Measurements from ENCODE around the gene NFIA. TPM values are rescaled to one million over a fixed set of nuclear protein-coding genes. Genes with fewer than 3 reads are reported as not detected.

NFIA gene
- total RNA-seq, 1 donor from 2014 or later: 47.5 TPM

DNA sequence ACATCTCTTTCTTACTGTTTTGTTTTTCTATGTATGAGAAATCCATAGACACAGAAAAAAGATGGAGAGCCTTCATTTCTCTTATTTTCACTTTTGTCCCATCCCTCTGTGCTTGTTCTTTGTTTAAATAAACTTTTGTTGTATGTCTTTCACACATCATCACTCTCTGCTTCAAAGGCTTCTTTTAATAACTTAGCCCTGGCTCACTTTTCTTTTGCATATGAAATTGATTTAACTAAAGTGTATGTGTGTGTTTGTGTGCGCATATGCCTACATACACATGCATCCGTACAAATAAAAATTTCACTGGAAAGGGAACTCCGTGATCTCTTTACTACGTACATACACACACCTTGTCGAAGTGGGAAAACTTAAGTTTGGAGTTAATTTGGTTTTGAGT, 168.6 kb downstream of the NFIA start:
- ATAC-seq: no peak

DNA sequence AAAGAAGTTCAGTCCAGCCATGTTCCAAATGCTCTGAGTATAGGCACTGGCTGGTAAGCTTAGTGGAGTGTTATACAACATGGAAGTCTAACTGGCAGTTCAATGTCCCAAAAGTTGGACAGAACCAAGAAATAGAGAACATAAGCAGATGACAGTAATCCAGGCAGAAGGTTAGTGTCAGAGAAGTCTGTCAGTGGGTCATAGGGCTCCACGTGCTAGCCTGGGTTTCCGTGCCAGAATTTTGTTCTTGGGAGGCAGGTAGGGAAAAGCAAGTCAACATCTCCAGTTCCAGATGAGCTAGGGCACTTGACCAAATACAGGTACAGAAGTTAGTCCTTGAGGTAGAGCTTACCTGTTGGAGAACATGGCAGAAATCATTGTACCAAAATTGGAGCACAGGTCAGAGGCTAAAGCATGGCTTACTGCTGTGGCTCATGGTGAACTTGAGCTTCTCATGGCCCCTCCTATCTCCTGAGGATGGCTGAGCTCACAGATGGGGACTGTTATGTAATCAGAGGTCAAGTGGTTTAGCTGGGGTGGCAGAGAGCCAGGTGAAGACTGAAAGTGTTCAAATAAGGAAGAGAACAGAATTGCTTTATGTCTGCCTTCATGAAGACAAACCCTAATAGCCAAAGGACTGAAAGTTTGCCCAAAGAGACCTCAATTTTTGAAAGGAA, 170.8 kb downstream of the NFIA start:
- ATAC-seq: peak; percentile 86

DNA sequence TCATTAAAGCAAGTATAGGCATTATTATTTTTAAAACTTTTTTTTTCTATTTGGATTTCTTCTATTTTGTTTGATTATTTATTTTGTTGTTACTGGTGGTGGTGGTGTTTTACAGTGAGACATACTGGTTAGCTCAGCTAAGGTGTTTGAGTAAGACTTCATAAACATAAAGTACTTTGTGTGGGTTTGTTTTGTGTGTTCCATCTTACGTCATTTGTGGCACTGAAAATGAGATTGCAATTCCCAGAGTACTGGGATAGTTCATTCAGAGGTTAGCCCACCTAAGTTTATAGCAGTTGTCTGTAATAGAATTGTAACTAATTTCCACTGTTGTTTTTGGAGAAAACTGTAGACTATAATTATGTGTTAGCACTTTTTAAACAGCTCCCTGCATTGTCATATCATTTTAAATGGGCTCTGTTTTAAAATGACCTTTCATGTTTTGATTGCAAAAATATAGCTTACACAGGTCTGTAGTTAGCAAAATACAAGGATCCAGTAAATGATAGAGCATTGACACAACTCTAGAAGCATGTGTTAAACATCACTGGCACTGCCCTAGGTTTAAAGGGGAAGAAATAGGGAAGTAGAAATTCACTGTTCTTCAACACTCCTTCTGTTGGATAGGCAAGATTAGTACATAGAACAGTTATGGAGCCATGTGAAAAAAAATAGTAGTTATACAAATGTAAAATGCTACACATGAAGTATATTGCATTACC, 171.7 kb downstream of the NFIA start:
- peak; percentile 28 for ATAC-seq

DNA sequence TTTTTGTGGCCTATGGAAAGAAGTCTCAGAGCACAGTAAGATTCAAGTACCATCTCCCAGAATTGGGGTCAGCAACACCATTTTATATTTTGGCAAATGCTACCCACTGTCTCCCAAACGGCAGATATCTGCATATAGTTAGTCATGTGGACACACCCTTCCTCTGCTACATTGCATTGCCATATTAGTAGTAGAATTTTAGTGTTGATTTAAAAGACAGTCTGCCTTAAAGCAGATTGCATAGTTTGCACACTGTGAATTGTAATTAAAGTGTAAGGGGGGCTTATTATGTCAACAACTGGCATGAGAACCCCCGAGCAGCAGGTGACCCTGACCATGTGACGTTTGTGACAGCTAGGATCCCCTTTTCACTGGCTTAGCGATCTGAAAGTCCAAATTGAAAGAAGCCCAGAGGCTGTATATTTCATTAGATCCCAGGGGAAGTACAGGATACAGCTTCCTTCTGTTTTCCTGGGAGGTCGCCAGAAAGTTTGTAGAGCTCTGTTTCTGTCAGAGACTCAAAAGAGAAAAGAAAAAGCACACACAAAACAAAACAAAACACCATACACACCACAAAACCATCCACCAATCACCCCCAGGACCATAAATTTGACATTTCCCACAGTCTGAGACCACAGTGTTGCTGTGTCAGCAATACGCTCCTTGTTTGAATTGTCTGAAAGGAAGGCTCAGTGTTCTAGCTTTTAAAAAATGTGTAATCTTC, 172.4 kb downstream of the NFIA start:
- ATAC-seq: peak; percentile 75

DNA sequence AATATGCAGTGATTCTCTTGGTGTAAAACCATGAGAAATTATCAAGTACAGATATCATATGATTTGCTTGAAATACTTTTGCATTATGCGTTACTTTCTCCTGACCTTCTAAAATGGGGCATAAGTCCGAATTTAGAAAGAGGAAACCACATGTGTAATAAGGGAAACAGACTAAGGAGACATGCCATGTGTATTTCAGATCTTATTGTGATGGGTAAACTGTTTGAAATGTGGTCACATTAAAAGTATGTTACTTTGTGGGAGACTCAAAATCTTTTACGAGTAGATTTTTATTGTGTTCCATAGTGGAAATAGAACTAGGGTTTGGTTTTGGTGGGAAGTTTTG, 173.0 kb downstream of the NFIA start:
- ATAC-seq: no peak

DNA sequence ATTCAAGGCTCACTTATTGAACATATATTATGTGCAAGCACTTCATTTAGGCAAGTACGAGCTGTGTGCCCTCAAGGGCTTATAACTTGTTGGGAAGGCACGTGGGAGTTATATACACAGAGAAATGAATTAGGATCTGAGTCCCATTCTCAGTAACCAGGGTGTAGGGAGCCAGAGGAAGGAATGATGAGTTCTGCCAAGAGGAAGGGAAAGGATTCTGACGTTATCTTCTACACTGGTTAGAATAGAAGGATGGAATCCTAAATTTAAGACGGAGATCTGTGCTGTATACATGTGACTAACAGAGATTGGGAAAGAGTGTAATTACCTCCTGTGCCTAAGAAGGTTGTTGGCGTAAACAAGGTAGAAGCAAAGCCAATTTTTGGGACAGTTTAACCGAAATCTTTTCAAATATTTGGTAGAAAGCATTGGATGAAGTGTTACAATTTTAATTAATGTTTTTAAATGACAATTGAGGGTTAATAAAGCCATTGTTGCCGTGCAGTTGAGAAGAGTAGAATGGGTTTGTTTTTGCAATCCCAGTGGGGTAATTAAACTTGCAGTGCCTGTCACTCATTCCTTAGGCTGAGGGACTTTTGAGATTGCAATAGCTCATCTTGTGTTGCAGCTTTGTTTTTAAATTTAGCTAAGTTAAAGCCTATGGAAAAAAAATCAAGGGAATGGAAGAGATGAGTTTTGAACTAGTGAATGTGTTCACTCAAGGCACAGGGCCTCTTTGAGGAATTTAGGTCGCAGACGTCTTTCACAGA, 177.2 kb downstream of the NFIA start:
- peak; percentile 37 for ATAC-seq

DNA sequence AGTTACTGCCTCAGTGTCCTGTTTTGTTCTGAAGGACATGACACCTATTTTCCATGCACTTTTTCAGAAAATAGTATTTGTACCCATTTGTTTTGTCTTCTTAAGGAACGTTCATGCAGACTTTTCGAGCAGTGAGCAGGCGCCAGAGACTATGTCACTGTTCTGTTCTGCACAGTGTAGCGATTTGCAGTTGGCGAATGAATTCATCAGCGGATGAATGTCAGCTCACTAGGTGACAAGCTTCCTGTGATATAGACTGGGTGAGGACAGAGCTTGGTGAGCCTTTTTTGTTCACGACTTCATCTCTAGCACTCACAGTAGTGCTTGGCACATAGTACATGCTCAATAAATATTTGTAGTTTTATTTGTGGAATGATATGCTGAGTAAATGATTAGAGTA, 177.8 kb downstream of the NFIA start:
- no peak for ATAC-seq

DNA sequence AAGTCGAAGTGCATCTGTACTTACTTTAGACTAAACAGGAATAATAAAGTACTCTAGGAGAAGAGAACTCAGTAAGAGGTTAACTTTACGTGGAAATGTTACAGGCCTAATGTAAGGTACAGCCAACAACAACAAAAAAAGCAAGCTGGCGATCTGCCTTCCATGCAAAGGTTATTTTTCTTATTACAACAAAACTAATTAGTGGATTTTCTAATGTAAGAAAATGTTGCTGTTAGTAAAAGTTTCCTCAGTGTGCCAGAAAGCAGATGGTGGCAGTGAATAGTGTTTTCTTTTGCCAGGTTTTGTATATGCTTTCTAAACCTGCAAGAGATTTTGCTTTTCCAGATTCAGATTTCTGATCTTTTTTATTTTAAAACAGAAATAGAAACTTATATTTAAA, 179.2 kb downstream of the NFIA start:
- ATAC-seq: no peak

DNA sequence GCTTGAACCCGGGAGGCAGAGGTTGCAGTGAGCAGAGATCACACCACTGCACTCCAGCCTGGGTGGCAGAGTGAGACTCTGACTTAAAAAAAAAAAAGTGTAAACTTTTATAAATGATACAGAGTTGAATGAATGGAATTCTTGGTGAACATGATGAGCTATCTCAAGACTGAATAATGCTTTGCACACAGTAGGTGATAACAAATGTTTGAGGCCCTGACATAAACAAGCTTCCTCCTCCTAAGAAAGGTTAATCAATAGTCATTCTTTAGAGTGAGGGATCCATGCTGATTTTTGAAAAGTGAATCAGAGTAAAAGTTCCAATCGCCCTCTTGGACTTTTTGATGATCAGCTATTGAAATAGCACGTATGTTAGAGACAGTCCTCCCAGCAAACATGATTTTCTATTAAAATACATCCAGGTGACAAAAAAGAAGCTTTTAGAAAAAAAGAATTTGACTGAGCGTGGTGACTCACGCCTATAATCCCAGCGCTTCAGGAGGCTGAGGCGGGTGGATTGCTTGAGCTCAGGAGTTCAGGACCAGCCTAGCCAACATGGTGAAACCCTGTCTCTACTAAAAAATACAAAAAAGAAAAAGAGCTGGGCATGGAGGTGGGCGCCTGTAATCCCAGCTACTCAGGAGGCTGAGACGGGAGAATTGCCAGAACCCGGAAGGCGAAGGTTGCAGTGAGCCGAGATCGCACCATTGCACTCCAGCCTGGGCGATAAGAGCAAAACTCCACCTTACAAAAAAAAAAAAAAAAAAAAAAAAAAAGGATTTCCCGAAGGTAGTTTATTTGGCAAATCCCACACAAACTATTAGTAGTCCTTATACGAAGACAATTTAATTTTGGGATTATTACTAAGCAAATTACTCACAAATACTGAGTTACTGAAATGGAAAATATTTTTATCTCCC, 181.8 kb downstream of the NFIA start:
- no peak for ATAC-seq

DNA sequence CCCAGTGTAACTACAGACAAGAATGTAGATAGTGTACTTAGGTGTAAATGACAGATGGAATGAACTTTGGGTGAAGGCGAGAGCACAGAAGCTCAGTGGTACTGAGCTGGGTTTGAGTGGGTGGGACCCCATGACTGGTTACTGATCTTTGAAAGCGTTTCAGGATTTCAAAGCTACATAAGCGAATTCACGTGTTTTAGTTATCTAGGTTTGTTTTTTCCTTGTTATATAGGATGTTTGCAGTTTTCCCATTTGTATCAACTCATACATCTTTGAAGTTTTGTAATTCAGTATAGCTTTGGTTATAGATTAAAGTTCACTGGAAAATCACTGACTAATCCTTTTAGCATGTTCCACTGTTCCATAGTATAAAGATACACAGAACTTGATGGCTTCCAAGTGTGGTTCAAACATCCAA, 182.5 kb downstream of the NFIA start:
- no peak for ATAC-seq

DNA sequence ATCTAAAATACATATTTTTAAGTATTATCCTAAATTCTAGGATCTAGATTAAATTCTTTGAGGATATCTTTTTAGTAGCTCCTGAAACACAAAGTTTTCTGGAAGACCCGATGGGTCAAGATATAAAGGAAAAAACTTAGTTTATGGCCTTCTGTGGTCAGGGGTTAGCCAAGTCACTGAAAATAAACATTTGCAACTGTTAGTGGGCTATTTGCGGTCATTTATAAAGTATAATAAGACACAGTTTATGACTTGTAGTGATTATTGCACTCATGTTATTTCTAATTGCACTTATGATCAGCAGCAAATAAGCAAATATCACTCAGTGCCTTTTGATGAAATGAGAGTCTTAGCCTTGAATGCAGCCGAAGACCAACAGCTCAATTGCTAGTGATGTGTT, 183.3 kb downstream of the NFIA start:
- no peak for ATAC-seq

DNA sequence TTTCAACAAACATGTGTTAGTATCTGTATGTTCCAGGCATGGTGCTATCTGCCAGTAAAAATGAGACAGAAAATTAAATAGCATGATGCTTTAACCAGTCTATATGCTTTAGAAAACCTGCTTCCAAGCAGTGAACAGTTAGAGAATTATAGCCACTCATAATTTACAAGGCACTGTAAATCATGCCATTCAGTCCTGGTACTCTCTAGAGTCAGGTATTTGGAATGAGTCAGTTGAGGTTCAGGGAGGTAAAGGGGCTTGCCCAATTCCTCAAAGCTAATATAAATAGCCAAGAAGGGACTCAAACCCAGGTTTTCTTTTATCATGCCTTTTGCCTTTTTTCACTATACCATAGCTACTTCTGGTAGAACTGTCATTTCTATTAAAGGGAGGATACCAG, 184.4 kb downstream of the NFIA start:
- ATAC-seq: no peak

DNA sequence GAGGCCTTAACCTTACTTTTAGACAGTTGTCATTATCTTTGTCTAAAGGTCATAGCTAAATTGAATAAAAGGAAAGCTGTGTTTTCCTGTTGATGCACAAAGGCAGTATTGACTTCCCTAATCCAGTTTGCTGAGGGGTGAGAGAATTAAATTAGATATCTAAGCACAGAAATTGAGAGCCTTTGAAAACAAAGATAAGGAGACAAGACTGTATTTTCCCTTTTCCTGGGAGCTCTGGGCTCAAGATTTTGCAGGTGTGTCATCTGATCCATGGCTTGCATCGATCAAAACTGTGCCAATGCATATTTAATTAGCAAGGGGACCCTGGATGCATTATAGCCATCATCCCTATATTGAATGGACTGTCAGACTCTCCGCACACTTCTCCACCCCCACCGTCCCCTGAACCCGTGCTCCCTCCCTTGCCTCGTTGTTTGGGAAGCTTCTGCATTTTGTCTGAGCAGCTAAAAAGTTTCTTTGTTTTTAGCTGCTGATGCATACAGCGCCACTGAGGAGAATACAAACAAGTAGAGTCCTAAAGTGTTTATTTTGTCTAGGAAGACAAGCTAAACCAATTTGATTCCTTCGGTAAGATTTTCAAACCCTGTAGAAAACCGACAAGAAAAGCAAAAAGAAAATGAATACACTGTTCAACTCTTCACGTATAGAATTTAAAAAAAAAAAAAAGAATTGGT, 186.3 kb downstream of the NFIA start:
- ATAC-seq: no peak

DNA sequence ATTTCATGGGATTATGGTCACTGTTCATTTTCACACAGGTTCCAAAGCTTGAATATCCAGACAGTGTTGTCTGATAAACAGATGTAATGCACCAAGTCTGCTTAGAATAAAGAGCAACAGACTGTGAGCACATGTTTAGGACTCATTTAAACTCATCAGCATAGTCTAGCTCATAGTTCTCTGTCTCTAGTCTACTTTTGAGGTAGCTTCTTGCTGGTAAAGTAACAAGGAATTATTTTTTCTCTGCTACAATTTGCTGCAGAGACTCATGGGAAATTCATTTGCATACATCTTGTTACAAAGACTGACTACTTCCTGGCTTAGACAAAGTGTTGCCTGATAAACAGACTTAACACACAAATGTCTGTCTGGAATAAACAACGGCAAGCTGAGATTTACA, 187.2 kb downstream of the NFIA start:
- no peak for ATAC-seq

DNA sequence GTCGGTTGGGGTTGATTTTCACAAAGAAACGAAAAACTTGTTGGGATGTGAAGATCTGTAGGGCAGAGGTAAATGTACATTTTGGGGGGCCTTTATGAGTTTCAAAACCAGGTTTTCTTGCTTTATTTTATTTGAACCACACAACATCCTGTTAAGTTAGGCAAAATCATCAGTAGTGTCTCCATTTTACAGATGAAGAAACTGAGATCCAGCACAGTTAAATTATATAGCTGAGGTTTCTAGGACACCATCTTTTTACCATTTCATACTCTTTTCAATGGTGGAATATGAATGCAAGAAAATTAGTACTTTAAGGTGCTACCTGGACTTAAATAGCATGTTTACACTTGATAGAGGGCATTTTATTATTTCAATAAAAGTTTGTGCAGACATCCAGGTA, 187.7 kb downstream of the NFIA start:
- ATAC-seq: no peak

DNA sequence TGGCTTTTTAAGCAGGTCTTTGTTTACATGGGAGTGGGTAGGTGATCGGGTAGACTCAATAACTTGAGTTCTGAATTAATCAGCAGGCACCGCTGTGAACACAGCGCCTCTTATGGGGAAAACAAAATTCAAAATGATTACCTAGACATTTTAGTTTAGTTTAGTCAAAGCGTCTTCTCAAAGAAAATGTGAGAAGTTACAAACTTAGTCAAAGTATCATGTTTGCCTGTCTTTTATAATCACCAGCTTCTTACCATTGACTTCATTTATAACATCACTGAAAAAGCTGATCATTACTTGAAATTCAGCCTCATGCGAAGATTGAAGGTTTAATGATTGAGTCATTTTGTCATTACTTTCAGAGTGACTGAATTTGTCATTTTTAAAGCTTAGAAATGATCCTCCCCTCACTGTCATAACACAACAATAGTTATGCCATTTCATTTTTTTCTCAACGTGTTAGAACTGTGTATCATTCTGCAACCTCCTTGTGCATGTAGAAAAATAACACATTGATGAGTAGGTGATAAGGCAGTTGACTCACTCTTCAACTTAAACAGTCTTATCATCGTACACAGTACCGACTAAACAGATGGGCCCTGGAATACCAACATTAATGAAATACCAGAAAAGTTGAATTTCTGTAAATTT, 188.5 kb downstream of the NFIA start:
- ATAC-seq: no peak

DNA sequence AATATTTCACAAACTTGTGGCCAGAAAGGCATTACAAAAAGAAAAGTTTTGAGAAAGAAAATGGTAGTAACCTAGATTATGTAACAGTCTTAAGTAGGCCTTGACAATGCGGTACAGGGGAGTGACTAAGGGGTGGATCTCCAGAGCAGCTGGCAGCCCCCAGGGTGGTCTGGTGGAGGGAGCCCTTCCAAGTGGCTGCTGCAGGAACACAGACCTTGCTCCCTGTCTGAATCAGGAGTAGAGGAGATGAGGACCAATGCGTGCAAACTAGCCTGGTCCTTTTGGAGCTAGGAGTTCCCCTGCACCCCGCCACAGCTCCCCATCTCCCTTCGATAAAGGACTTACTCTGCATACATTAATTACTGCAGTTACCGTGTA, 189.0 kb downstream of the NFIA start:
- ATAC-seq: no peak

DNA sequence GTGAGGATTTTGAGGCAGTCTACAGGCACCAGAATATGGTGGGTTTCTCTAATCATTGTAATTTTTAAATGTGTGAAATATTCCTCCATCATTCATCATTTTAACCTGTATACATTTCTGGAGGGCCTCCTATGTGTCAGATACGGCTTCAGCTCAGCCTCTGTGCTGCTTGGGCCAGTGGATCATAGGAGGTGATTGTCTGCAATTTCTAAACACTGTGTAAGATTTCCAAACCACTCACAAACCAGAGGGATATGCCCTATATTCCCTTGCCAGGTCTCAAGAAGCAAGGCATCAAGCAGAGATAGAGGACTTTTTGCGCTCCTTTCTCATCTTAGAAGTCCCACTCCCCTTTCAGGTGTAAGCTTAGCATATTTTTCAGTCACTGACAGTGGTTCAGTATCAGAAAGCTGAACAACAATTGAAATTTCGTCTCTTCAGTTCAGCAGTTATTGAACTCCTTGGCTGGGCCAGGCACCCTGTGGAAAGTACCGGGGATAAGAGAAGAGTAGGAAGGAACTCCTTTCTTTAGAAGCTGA, 190.9 kb downstream of the NFIA start:
- ATAC-seq: no peak

DNA sequence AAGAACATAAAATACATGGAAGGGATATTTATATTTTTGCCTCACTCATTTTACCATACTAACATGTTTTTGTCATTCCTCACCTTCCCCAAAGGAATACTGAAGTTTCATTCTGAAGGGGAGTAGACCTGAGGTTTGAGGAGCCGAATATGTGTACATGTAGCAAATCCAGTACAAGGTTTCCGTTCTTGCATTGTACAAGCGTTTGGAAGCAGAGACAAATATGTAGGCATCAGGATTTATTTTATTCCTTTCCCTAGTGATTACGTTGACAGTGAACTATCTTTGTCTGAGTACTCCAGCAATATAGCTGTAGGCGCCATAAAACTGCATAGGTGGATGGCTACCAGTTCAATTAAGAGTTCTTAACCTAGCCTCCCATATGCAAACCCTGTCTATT, 191.5 kb downstream of the NFIA start:
- ATAC-seq: no peak

DNA sequence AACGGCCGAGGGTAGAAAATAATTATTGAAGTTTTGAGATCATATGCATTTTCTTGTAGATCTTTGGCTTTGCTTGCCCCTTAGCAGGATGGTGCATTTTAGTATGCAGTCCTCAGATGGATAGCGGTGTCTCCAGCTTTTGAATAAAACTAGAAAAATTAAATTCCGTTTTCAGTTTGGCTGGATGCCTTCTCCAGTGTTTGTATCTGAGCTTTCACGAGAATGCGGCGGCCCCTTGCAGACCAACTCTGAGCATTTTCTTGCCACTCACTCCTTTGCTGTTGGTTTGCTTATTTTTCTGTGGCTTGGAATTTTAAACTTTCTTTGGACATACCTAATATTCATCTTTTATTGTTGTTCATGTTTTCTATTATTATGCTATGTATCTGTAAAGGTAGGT, 192.6 kb downstream of the NFIA start:
- no peak for ATAC-seq

DNA sequence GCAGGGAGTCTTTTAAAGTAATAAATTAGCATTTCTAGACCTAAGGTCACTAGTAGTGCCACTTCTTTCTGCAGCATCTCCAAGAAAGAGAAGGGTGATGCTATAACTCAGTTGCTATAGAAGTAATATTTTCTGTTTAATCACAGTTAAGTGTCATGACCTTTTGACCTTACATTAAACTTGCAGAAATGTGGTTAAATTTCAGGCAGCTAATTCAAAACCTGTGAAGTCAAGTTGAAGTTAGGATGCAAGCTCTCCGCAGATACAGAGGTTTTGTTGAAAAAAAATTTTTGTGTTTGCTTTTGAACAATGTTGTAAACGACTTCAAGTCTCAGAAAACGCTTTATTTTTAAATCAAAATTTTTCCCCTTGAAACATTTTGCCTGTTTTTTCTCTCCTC, 193.9 kb downstream of the NFIA start:
- no peak for ATAC-seq
